Smooth muscle cell (in vitro differentiated cells): Measurements from ENCODE around the gene OR7C2. TPM values are rescaled to one million over a fixed set of nuclear protein-coding genes. Genes with fewer than 3 reads are reported as not detected.
"Not testable (repeated sequence)": the region's sequence is repeated elsewhere in the genome, so short reads cannot be mapped to it uniquely, and the experiment has no call there.

Source experiments
- DNase-seq: peaks from one replicate; lab custom pipeline; 2025; ENCODE audit not compliant: unreplicated experiment; lab: John Stamatoyannopoulos, UW
- H2AFZ ChIP-seq: fragments of 200-600 bp; sonication (generic); 2 replicates; pipeline ENCODE4 v1.6.0; 2016; ENCODE audit warnings: antibody characterized with exemption, low read depth, mild to moderate bottlenecking
- H3F3A ChIP-seq: fragments of 200-600 bp; sonication (generic); 2 replicates; pipeline ENCODE4 v1.6.0; 2017; ENCODE audit warnings: antibody characterized with exemption, low read depth
- H3K27ac ChIP-seq: fragments of 200-600 bp; sonication (generic); 2 replicates; pipeline ENCODE4 v1.5.1; 2016; ENCODE audit warnings: low read depth, mild to moderate bottlenecking
- H3K27me3 ChIP-seq: fragments of 200-600 bp; sonication (generic); 2 replicates; pipeline ENCODE4 v1.6.1; 2016; ENCODE audit warnings: low read depth, mild to moderate bottlenecking
- H3K36me3 ChIP-seq: fragments of 200-600 bp; sonication (generic); 2 replicates; pipeline ENCODE4 v1.5.1; 2016; ENCODE audit warnings: low read depth
- H3K4me1 ChIP-seq: fragments of 200-600 bp; sonication (generic); 2 replicates; pipeline ENCODE4 v1.5.1; 2016; ENCODE audit warnings: low read depth
- H3K4me2 ChIP-seq: fragments of 200-600 bp; sonication (generic); 2 replicates; pipeline ENCODE4 v1.6.0; 2016; ENCODE audit warnings: mild to moderate bottlenecking
- H3K4me3 ChIP-seq: fragments of 200-600 bp; sonication (generic); 2 replicates; pipeline ENCODE4 v1.5.1; 2016; ENCODE audit warnings: mild to moderate bottlenecking
- H3K79me2 ChIP-seq: fragments of 200-600 bp; sonication (generic); 2 replicates; pipeline ENCODE4 v1.6.0; 2016; ENCODE audit warnings: low read depth, mild to moderate bottlenecking
- H3K9ac ChIP-seq: fragments of 200-600 bp; sonication (generic); 2 replicates; pipeline ENCODE4 v1.6.0; 2016; ENCODE audit warnings: low read depth
- H3K9me3 ChIP-seq: fragments of 200-600 bp; sonication (generic); replicated peaks from 2 replicates; pipeline ENCODE4 v1.5.1; 2016; ENCODE audit warnings: low read depth
- H4K20me1 ChIP-seq: fragments of 200-600 bp; sonication (generic); 2 replicates; pipeline ENCODE4 v1.6.0; 2016; ENCODE audit warnings: low read depth
- CTCF ChIP-seq: fragments of 200-600 bp; sonication (generic); IDR thresholded peaks from 2 replicates; pipeline ENCODE4 v1.5.1; 2017; ENCODE audit warnings: borderline replicate concordance, mild to moderate bottlenecking, antibody characterized with exemption; ENCODE audit not compliant: insufficient read depth, poor library complexity, severe bottlenecking
- WGBS: methylation state at CpG from one replicate; pipeline ENCODE4 v1.1.7; 2016; ENCODE audit warnings: low lambda C conversion rate; 5-methylcytosine and 5-hydroxymethylcytosine counted together
- polyA plus RNA-seq: library from polyadenylated mRNA; unstranded; fragments of >200 nt; fragmentation: Nextera tagmentation; extraction: Ambion mirVana; gene quantifications from 2 replicates; pipeline ENCODE4 v1.2.1, GENCODE V29; 2016
- total RNA-seq: library from RNA; depleted of rRNA; stranded (reverse); fragments of >200 nt; gene quantifications from 2 replicates; pipeline ENCODE4 v1.2.3, GENCODE V29; 2014

OR7C2 gene
- total and polyA plus RNA-seq, 2 experiments from 2014 or later = not detected

- Histone ChIP-seq H3K79me2 (no peaks in the 10 kb centered on the region), H2AFZ (no peak overlapping the region), H3K9ac (no peak overlapping the region), H3K27me3 (no peaks in the 10 kb centered on the region), H3K4me3 (no peak overlapping the region), H3K9me3 (no peaks in the 10 kb centered on the region), H3K36me3 (no peaks in the 10 kb centered on the region), H4K20me1 (no peaks in the 10 kb centered on the region), H3K4me1 (no peaks in the 10 kb centered on the region), H3K27ac (no peak overlapping the region), H3K4me2 (no peak overlapping the region), H3F3A (no peaks in the 10 kb centered on the region)
- WGBS = 60% methylated on average over 1 of the region's 1 CpG
- DNase-seq = no peak
- no peak for TF ChIP-seq CTCF
These were observed 3.2 kb downstream of the OR7C2 start for GRCh38 chr19:14944456-14944855.

- WGBS = 82% methylated on average over 10 of the region's 10 CpGs
These were observed 8.1 kb downstream of the OR7C2 start for GRCh38 chr19:14949413-14949812.

GRCh38 chr19:14949876-14950275 lies 8.6 kb downstream of the OR7C2 start:
- Histone ChIP-seq H3K4me2 (no peak overlapping the region), H3K4me3 (no peak overlapping the region), H3K9ac (no peak overlapping the region), H3K36me3 (no peaks in the 10 kb centered on the region), H4K20me1 (no peaks in the 10 kb centered on the region), H2AFZ (no peak overlapping the region), H3K4me1 (no peaks in the 10 kb centered on the region), H3K27me3 (no peaks in the 10 kb centered on the region), H3F3A (no peaks in the 10 kb centered on the region), H3K9me3 (no peaks in the 10 kb centered on the region), H3K79me2 (no peaks in the 10 kb centered on the region), H3K27ac (no peak overlapping the region)
- no peak for TF ChIP-seq CTCF
- DNase-seq = no peak
- WGBS = 82% methylated on average over 8 of the region's 8 CpGs

More at GRCh38 chr19:14949413-14949812, 8.1 kb downstream of the OR7C2 start:
- not testable (repeated sequence) for H3K27me3 ChIP-seq, H3K36me3 ChIP-seq, H2AFZ ChIP-seq, H3K9ac ChIP-seq, H3K27ac ChIP-seq, H3K79me2 ChIP-seq, H4K20me1 ChIP-seq, H3K4me1 ChIP-seq, H3K4me2 ChIP-seq, H3K4me3 ChIP-seq, DNase-seq, H3K9me3 ChIP-seq, H3F3A ChIP-seq

- Histone ChIP-seq H3K9me3 (no peaks in the 10 kb centered on the region), H3K4me1 (no peaks in the 10 kb centered on the region), H4K20me1 (no peaks in the 10 kb centered on the region), H3K4me3 (no peak overlapping the region), H3K36me3 (no peaks in the 10 kb centered on the region), H3K27me3 (no peaks in the 10 kb centered on the region), H3K4me2 (no peak overlapping the region), H3F3A (no peaks in the 10 kb centered on the region), H3K79me2 (no peaks in the 10 kb centered on the region), H3K9ac (no peak overlapping the region), H2AFZ (no peak overlapping the region), H3K27ac (no peak overlapping the region)
- WGBS = 75% methylated on average over 1 of the region's 1 CpG
- no peak for TF ChIP-seq CTCF
- no peak for DNase-seq
These were observed 9.1 kb downstream of the OR7C2 start for GRCh38 chr19:14950421-14950820.
